Liver (tissue), 3 donors: ENCODE data around the gene NR0B1.

Experiments
- CTCF ChIP-seq: fragments of 150-350 bp; IDR thresholded peaks from 2 replicates; pipeline ENCODE4 v1.5.1; 2017; ENCODE audit warnings: improper control_type of control experiment, low read depth, low read length; ENCODE audit not compliant: missing input control
- EGR1 ChIP-seq, 2 donors: IDR thresholded peaks; 2 replicates each; pipeline ENCODE4 v1.6.1; 2016 to 2018; ENCODE audit warnings: antibody characterized with exemption in 2 of 2, low read depth in 2 of 2
- GABPA ChIP-seq, 2 donors: IDR thresholded peaks in 1 of 2; conservative IDR thresholded peaks in 1 of 2; 2 replicates each; pipeline ENCODE4 v1.6.1; 2016; ENCODE audit warnings: antibody characterized with exemption in 2 of 2, mild to moderate bottlenecking in 1 of 2, moderate library complexity in 1 of 2
- MAX ChIP-seq: IDR thresholded peaks from 2 replicates; pipeline ENCODE4 v1.6.1; 2016; ENCODE audit warnings: antibody characterized with exemption
- TAF1 ChIP-seq: conservative IDR thresholded peaks from 2 replicates; pipeline ENCODE4 v1.6.1; 2016; ENCODE audit warnings: antibody characterized with exemption, mild to moderate bottlenecking
- YY1 ChIP-seq: IDR thresholded peaks from 2 replicates; pipeline ENCODE4 v1.6.1; 2016; ENCODE audit warnings: antibody characterized with exemption, mild to moderate bottlenecking
- ZBTB33 ChIP-seq: IDR thresholded peaks from 2 replicates; pipeline ENCODE4 v1.6.1; 2016; ENCODE audit warnings: antibody characterized with exemption
- TF ChIP-seq, protein P1 (sequence below): IDR thresholded peaks from 2 replicates; pipeline ENCODE4 v1.6.1; 2016; ENCODE audit warnings: antibody characterized with exemption, mild to moderate bottlenecking
- TF ChIP-seq, protein P2 (sequence below): IDR thresholded peaks from 2 replicates; pipeline ENCODE4 v1.6.1; 2016; ENCODE audit warnings: antibody characterized with exemption
- donor health status: healthy.
- donor health status: healthy.

- no peak for TF ChIP-seq CTCF
- no peak for TF ChIP-seq MAX
- TF ChIP-seq, protein P1, sequence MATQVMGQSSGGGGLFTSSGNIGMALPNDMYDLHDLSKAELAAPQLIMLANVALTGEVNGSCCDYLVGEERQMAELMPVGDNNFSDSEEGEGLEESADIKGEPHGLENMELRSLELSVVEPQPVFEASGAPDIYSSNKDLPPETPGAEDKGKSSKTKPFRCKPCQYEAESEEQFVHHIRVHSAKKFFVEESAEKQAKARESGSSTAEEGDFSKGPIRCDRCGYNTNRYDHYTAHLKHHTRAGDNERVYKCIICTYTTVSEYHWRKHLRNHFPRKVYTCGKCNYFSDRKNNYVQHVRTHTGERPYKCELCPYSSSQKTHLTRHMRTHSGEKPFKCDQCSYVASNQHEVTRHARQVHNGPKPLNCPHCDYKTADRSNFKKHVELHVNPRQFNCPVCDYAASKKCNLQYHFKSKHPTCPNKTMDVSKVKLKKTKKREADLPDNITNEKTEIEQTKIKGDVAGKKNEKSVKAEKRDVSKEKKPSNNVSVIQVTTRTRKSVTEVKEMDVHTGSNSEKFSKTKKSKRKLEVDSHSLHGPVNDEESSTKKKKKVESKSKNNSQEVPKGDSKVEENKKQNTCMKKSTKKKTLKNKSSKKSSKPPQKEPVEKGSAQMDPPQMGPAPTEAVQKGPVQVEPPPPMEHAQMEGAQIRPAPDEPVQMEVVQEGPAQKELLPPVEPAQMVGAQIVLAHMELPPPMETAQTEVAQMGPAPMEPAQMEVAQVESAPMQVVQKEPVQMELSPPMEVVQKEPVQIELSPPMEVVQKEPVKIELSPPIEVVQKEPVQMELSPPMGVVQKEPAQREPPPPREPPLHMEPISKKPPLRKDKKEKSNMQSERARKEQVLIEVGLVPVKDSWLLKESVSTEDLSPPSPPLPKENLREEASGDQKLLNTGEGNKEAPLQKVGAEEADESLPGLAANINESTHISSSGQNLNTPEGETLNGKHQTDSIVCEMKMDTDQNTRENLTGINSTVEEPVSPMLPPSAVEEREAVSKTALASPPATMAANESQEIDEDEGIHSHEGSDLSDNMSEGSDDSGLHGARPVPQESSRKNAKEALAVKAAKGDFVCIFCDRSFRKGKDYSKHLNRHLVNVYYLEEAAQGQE, result no peak
- no peak for TF ChIP-seq TAF1
- no peak for TF ChIP-seq ZBTB33
- no peak for TF ChIP-seq GABPA (IDR thresholded peaks at IDR 0.05 in 1 of 2, conservative IDR thresholded peaks at IDR 0.05 in 1 of 2)
- TF ChIP-seq, protein P2, sequence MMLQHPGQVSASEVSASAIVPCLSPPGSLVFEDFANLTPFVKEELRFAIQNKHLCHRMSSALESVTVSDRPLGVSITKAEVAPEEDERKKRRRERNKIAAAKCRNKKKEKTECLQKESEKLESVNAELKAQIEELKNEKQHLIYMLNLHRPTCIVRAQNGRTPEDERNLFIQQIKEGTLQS, result no peak
- TF ChIP-seq EGR1 (IDR thresholded peaks at IDR 0.05; ENCODE audit: low read depth in 2 of 2), result no peak
- no peak for TF ChIP-seq YY1
Measured at GRCh38 chrX:30312858-30313257, 3.7 kb upstream of the NR0B1 start.
